ENCODE results near the gene PARP12. TPM values are rescaled to one million over a fixed set of nuclear protein-coding genes. Genes with fewer than 3 reads are reported as not detected.

PARP12 gene
- total and polyA plus RNA-seq, 7 experiments from 2014 or later: 26.2 to 145 (median 72.9) TPM

DNA sequence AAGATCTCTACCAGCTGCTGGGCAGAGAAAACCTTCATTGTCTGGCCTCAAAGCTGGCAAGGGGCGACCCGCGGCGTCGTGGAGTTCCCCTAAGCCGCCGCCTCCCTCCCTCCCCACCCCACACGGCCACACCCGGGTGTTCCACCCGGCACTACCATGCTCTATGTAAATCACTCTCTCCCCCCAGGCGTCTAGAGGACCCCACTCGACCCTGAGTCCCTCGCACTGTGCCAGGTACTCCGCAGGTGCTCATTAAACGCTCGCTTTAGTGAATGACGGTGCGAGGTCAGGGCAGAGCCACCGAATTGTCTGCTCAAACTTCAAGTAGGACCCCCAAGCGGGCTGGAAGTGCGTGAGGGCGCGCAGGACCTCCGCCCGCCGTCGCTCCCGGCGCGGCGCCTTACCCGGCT is 628 bp downstream of the PARP12 start:
- peaks cover 0 to 5% (median 0%) of the 10 kb centered on the region in 3 experiments for H3K36me3 ChIP-seq (ENCODE audit: control insufficient read depth in 2 of 3, insufficient read depth in 3 of 3, low read length in 3 of 3)
- Mint-ChIP-seq H3K36me3 (peaks cover 6 to 39% (median 12%) of the 10 kb centered on the region in 5 donors), H3K9me3 (peaks cover 6 to 17% (median 13%) of the 10 kb centered on the region in 11 donors), H3K27me3 (peaks cover 0 to 7% (median 0%) of the 10 kb centered on the region in 5 donors), H3K4me3 (peak overlapping the region; percentile 67 to 94 (median 90)), H3K4me1 (peaks cover 35 to 60% (median 52%) of the 10 kb centered on the region in 7 donors), H3K27ac (peak overlapping the region; percentile 80 to 95 (median 92))
- H3K4me3 ChIP-seq (ENCODE audit: low read length): peak overlapping the region; percentile 79
- DNase-seq (peak in 2 of 9 donors; percentile 22 to 62), ATAC-seq (peak; percentile 64)
- intact Hi-C loops (cut with micrococcal nuclease): loop anchor here (1.0 to 10.0 kb wide), 24 partner anchors 8 to 1600 kb away; partner anchors contain the start of genes FMC1 (in 2 of the 2), ADCK2 (in 1 of the 2), AGK (in 1 of the 2) and LUC7L2 (in 1 of the 2)
- CTCF ChIA-PET: no interaction called here
- H3K27me3 ChIP-seq (ENCODE audit: control insufficient read depth in 2 of 2, insufficient read depth in 2 of 2, low read length in 2 of 2): no peaks in the 10 kb centered on the region
- peaks cover 32 to 38% of the 10 kb centered on the region in 2 donors for H3K4me1 ChIP-seq (ENCODE audit: control insufficient read depth in 2 of 2, insufficient read depth in 2 of 2, low read length in 2 of 2)
- peaks cover 0 to 5% (median 0%) of the 10 kb centered on the region in 3 experiments for H3K9me3 ChIP-seq (ENCODE audit: control insufficient read depth in 2 of 3, low read length in 3 of 3)
- POLR2A ChIA-PET: interaction anchor here (0.7 to 1.8 kb wide), 7 partner anchors 9 to 168 kb away, joined by 3 to 9 read pairs (median 4); partner anchors contain the start of gene KDM7A
- peak overlapping the region; percentile 81 for H3K27ac ChIP-seq (ENCODE audit: low read depth, low read length)

DNA sequence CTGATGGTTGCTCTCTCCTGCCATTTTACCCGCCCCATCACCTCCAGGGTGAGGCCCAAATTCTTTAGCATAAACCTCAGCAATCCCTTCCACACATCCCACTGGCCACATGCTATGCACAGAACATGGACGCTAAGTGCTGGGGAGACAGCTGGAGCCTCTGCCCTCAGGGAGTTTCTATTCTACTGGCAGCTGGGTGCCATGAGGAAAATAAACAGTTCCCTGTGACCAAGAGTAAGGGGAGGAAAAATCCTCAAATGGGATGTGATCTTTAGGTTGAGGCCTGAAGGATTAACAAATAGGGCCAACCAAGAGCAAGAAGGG is 1.2 kb downstream of the PARP12 start:
- ATAC-seq (no peak), DNase-seq (no peak)
- CTCF ChIA-PET: no interaction called here
- Histone ChIP-seq H3K4me3 (ENCODE audit: low read length) (peak overlapping the region; percentile 79), H3K36me3 (ENCODE audit: control insufficient read depth in 2 of 3, insufficient read depth in 3 of 3, low read length in 3 of 3) (peaks cover 0 to 11% (median under 1%) of the 10 kb centered on the region in 3 experiments), H3K9me3 (ENCODE audit: control insufficient read depth in 2 of 3, low read length in 3 of 3) (no peaks in the 10 kb centered on the region), H3K27ac (ENCODE audit: low read depth, low read length) (peak overlapping the region; percentile 81), H3K4me1 (ENCODE audit: control insufficient read depth in 2 of 2, insufficient read depth in 2 of 2, low read length in 2 of 2) (peaks cover 32 to 38% of the 10 kb centered on the region in 2 donors), H3K27me3 (ENCODE audit: control insufficient read depth in 2 of 2, insufficient read depth in 2 of 2, low read length in 2 of 2) (no peaks in the 10 kb centered on the region)
- Mint-ChIP-seq H3K27me3 (peaks cover 0 to 2% (median 0%) of the 10 kb centered on the region in 5 donors), H3K4me3 (peak overlapping the region; percentile 67 to 94 (median 90)), H3K9me3 (peaks cover 1 to 11% (median 7%) of the 10 kb centered on the region in 11 donors), H3K27ac (peak overlapping the region; percentile 80 to 95 (median 92)), H3K36me3 (peaks cover 5 to 36% (median 8%) of the 10 kb centered on the region in 5 donors), H3K4me1 (peaks cover 40 to 66% (median 56%) of the 10 kb centered on the region in 7 donors)
- intact Hi-C loops (cut with micrococcal nuclease): loop anchor here (5.0 to 10.0 kb wide), 13 partner anchors 241 to 1599 kb away; partner anchors contain the start of genes ADCK2 (in 1 of the 2), AGK (in 1 of the 2), FMC1 (in 1 of the 2) and LUC7L2 (in 1 of the 2)
- POLR2A ChIA-PET: interaction anchor here (0.6 to 1.8 kb wide), 4 partner anchors 9 to 169 kb away, joined by 3 to 9 read pairs (median 3); partner anchors contain the start of gene KDM7A

DNA sequence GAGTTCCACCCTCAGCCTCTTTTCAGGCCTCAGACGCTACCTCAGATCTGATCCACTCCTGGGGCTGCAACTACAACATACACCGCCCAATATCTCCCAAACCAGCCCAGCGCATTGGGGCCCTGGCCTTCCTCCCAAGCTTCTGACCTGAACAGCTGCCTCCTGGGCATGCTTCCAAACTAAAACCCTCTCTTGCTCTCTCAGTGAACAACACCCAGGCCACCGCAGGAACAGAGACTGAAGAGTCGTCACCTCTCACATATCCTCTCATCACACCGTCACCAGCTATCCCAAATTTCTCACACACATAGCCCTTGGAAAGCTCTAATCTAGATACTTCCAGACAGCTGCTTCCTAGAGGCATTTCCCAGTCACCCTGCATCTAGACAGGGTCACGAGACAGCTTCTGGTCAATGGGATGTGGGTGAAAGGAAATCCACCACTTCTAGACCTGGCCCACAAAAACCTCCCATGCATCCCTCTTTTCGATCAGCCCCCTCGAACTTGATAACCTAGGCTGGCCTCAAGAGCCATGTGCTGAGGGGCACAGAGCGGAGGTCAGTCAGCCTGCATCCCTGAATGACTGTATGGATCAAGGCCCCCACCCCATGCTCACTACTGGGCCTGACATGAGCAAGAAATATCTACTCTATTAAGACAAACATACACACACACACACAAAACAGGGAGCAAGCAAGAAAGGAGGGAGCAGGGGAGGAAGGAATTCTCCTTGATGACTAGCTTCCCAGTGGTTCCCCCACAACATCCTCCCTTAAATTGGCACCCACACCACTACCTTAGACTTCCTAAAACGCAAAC is 1.8 kb downstream of the PARP12 start:
- no peak for ATAC-seq
- POLR2A ChIA-PET: interaction anchor here (0.6 to 1.8 kb wide), 3 partner anchors 114 to 170 kb away, joined by 3 to 9 read pairs (median 3); partner anchors contain the start of gene KDM7A
- Histone ChIP-seq H3K36me3 (ENCODE audit: control insufficient read depth in 2 of 3, insufficient read depth in 3 of 3, low read length in 3 of 3) (peaks cover 0 to 17% (median 3%) of the 10 kb centered on the region in 3 experiments), H3K9me3 (ENCODE audit: control insufficient read depth in 2 of 3, low read length in 3 of 3) (no peaks in the 10 kb centered on the region), H3K27ac (ENCODE audit: low read depth, low read length) (peak overlapping the region; percentile 81), H3K27me3 (ENCODE audit: control insufficient read depth in 2 of 2, insufficient read depth in 2 of 2, low read length in 2 of 2) (no peaks in the 10 kb centered on the region), H3K4me1 (ENCODE audit: control insufficient read depth in 2 of 2, insufficient read depth in 2 of 2, low read length in 2 of 2) (peaks cover 32 to 38% of the 10 kb centered on the region in 2 donors), H3K4me3 (ENCODE audit: low read length) (peak overlapping the region; percentile 79)
- CTCF ChIA-PET: no interaction called here
- Mint-ChIP-seq H3K4me3 (peak overlapping the region; percentile 67 to 94 (median 90)), H3K27me3 (no peaks in the 10 kb centered on the region), H3K36me3 (peaks cover under 1 to 33% (median 9%) of the 10 kb centered on the region in 5 donors), H3K27ac (peak overlapping the region; percentile 80 to 95 (median 92)), H3K9me3 (peaks cover 0 to 5% (median 4%) of the 10 kb centered on the region in 11 donors), H3K4me1 (peaks cover 44 to 71% (median 59%) of the 10 kb centered on the region in 7 donors)
- no peak for DNase-seq
- intact Hi-C loops (cut with micrococcal nuclease): loop anchor here (5.0 to 10.0 kb wide), 13 partner anchors 241 to 1599 kb away; partner anchors contain the start of genes ADCK2 (in 1 of the 2), AGK (in 1 of the 2), FMC1 (in 1 of the 2) and LUC7L2 (in 1 of the 2)

DNA sequence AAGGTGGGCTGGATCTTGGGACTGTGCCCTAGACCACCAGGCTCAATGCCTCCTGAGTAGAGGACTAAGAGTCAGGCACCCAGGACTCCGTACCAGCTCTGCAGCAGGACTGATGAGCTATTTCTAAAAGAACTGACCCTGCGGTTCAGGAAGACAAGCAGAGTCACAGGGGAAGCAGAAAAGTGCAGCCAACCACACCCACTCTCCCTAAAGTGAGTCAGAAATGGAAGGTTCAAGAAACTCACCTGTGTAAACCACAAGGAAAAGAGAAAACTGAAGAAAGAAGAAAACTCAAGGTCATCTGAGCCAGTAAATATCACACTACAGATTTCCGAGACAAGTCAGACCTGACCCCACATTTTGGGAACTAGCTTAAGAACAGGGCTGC is 2.5 kb downstream of the PARP12 start:
- intact Hi-C loops (cut with micrococcal nuclease): loop anchor here (5.0 to 10.0 kb wide), 13 partner anchors 242 to 1598 kb away; partner anchors contain the start of genes ADCK2 (in 1 of the 2), AGK (in 1 of the 2), FMC1 (in 1 of the 2) and LUC7L2 (in 1 of the 2)
- Histone ChIP-seq H3K4me3 (ENCODE audit: low read length) (no peak overlapping the region), H3K9me3 (ENCODE audit: control insufficient read depth in 2 of 3, low read length in 3 of 3) (no peaks in the 10 kb centered on the region), H3K4me1 (ENCODE audit: control insufficient read depth in 2 of 2, insufficient read depth in 2 of 2, low read length in 2 of 2) (peaks cover 32 to 38% of the 10 kb centered on the region in 2 donors), H3K36me3 (ENCODE audit: control insufficient read depth in 2 of 3, insufficient read depth in 3 of 3, low read length in 3 of 3) (peaks cover 0 to 23% (median 3%) of the 10 kb centered on the region in 3 experiments), H3K27me3 (ENCODE audit: control insufficient read depth in 2 of 2, insufficient read depth in 2 of 2, low read length in 2 of 2) (no peaks in the 10 kb centered on the region), H3K27ac (ENCODE audit: low read depth, low read length) (no peak overlapping the region)
- peak overlapping the region; percentile 77 to 95 (median 89) for H3K27ac Mint-ChIP-seq
- POLR2A ChIA-PET: interaction anchor here (0.6 kb wide), 1 partner anchor 115 kb away, joined by 3 read pairs; no protein-coding TSS in a partner anchor
- CTCF ChIA-PET: no interaction called here
- peaks cover 44 to 78% (median 64%) of the 10 kb centered on the region in 7 donors for H3K4me1 Mint-ChIP-seq
- peak overlapping the region; percentile 67 to 94 (median 90) for H3K4me3 Mint-ChIP-seq
- ATAC-seq (no peak), DNase-seq (no peak)
- H3K9me3 Mint-ChIP-seq: peaks cover 0 to 5% (median 0%) of the 10 kb centered on the region in 11 donors
- H3K36me3 Mint-ChIP-seq: peaks cover 4 to 32% (median 9%) of the 10 kb centered on the region in 5 donors
- no peaks in the 10 kb centered on the region for H3K27me3 Mint-ChIP-seq

DNA sequence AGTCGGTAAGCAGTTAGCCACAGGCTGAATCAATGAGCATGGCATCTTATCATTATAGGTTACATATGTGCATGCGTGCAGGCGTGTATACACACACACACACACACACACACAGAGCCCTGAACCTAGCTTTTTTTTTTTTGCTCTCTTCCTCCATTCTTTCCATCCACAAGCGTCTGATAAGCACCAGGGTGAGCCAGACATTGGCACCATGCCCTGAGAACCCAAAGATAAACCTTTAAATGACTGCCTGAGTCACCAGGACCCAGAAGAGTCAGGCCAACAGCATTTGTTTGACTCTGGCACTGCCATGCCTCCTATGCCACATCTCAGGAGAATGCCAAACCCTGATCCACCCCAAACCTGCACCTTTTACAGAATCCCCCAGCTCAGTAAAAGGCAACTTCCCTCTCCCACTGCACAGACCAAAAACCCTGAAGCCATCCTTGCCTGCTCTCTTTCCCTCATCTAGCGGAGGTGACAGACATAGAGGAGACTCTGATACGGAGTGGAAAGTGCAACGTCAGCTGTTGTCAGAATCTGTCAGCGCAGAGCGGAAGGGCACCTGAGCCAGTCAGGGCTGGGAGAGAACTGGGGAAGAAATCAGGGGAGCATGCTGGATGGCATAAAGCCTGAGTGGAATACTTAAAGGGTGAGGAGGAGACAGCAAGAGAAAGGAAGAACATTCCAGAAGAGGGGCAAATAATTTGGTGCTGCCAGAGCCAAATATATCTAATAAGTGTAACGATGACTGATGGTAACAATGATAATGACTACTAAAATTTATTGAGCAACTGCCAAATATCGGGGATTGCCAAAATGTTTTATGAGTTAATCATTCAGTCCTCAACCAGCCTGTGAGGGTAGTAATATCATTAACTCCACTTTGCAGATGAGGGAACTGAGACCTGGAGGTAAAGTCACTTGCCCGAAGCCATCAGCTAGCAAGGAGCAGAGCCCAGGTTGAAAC is 3.2 kb downstream of the PARP12 start:
- peaks cover 0 to 27% (median 3%) of the 10 kb centered on the region in 3 experiments for H3K36me3 ChIP-seq (ENCODE audit: control insufficient read depth in 2 of 3, insufficient read depth in 3 of 3, low read length in 3 of 3)
- H3K9me3 ChIP-seq (ENCODE audit: control insufficient read depth in 2 of 3, low read length in 3 of 3): no peaks in the 10 kb centered on the region
- no peak overlapping the region for H3K4me3 ChIP-seq (ENCODE audit: low read length)
- Mint-ChIP-seq H3K27me3 (no peaks in the 10 kb centered on the region), H3K36me3 (peaks cover 4 to 35% (median 10%) of the 10 kb centered on the region in 5 donors), H3K27ac (peak overlapping the region; percentile 59 to 94 (median 86)), H3K4me1 (peaks cover 44 to 82% (median 69%) of the 10 kb centered on the region in 7 donors), H3K9me3 (peaks cover 0 to 5% (median 0%) of the 10 kb centered on the region in 11 donors), H3K4me3 (peak overlapping the region; percentile 67 to 94 (median 89))
- DNase-seq: peak in 3 of 9 donors; percentile 20 to 45 (median 25)
- no peaks in the 10 kb centered on the region for H3K27me3 ChIP-seq (ENCODE audit: control insufficient read depth in 2 of 2, insufficient read depth in 2 of 2, low read length in 2 of 2)
- intact Hi-C loops (cut with micrococcal nuclease): loop anchor here (5.0 to 10.0 kb wide), 14 partner anchors 243 to 1597 kb away; partner anchors contain the start of genes ADCK2 (in 1 of the 2), AGK (in 1 of the 2), BRAF (in 1 of the 2) and FMC1 (in 1 of the 2)
- no peak overlapping the region for H3K27ac ChIP-seq (ENCODE audit: low read depth, low read length)
- no peak for ATAC-seq
- peaks cover 36 to 40% of the 10 kb centered on the region in 2 donors for H3K4me1 ChIP-seq (ENCODE audit: control insufficient read depth in 2 of 2, insufficient read depth in 2 of 2, low read length in 2 of 2)
- ChIA-PET CTCF (no interaction called here), POLR2A (interaction anchor here (0.6 kb wide), 1 partner anchor 116 kb away, joined by 3 read pairs; no protein-coding TSS in a partner anchor)

All from naive thymus-derived CD4-positive, alpha-beta T cell (primary cell).